Stimulated activated CD8-positive, alpha-beta memory T cell treated with anti-CD3 and anti-CD28 coated beads, Interleukin-15, amount 100 ng/mL, for 48 hours (primary cell): ENCODE measurements around the gene CLSTN1.

Experiments used
- DNase-seq, 2 donors: peaks; one replicate each; pipeline ENCODE4 v3.0.0-alpha.2; 2020; ENCODE audit warnings: low read depth in 2 of 2

Gene CLSTN1

GRCh38 chr1:9680828-9681227 is 142.9 kb downstream of the CLSTN1 start:
- DNase-seq, result no peak

- DNase-seq, result no peak
These were observed 143.7 kb downstream of the CLSTN1 start for GRCh38 chr1:9680091-9680490.
